H9 (cell line): ENCODE results near the gene MARS1. TPM values are rescaled to one million over a fixed set of nuclear protein-coding genes. Genes with fewer than 3 reads are reported as not detected.

Source experiments
- DNase-seq: peaks from one replicate; pipeline ENCODE4 v3.0.0-alpha.2; 2017
- H2AFZ ChIP-seq: one replicate; pipeline ENCODE4 v1.6.1; 2013; ENCODE audit warnings: mild to moderate bottlenecking, low read length, control low read depth, moderate library complexity
- H2AK5ac ChIP-seq: 2 replicates; pipeline ENCODE4 v1.6.1; 2013; ENCODE audit warnings: low read length, control low read depth, mixed read lengths; ENCODE audit not compliant: insufficient read length
- H2BK120ac ChIP-seq: one replicate; pipeline ENCODE4 v1.6.1; 2013; ENCODE audit warnings: low read depth, mild to moderate bottlenecking, low read length, control low read depth, inconsistent platforms; ENCODE audit not compliant: poor library complexity, severe bottlenecking
- H2BK12ac ChIP-seq: 2 replicates; pipeline ENCODE4 v1.6.1; 2013; ENCODE audit warnings: low read length, control low read depth, mixed read lengths, low read depth; ENCODE audit not compliant: insufficient read length
- H2BK15ac ChIP-seq: 2 replicates; pipeline ENCODE4 v1.6.1; 2013; ENCODE audit warnings: low read depth, low read length, control low read depth
- H2BK20ac ChIP-seq: one replicate; pipeline ENCODE4 v1.6.1; 2013; ENCODE audit warnings: low read depth, mild to moderate bottlenecking, low read length, control low read depth, inconsistent platforms; ENCODE audit not compliant: poor library complexity, severe bottlenecking
- H2BK5ac ChIP-seq: 2 replicates; pipeline ENCODE4 v1.6.1; 2013; ENCODE audit warnings: low read length, control low read depth, mixed read lengths; ENCODE audit not compliant: insufficient read length
- H3K14ac ChIP-seq: 2 replicates; pipeline ENCODE4 v1.6.1; 2013; ENCODE audit warnings: low read length, control low read depth; ENCODE audit not compliant: insufficient read depth
- H3K18ac ChIP-seq: 2 replicates; pipeline ENCODE4 v1.6.1; 2013; ENCODE audit warnings: low read depth, mild to moderate bottlenecking, mixed read lengths, low read length, control low read depth; ENCODE audit not compliant: insufficient read length
- H3K23ac ChIP-seq: 2 replicates; pipeline ENCODE4 v1.6.1; 2013; ENCODE audit warnings: low read length, control low read depth, mixed read lengths, low read depth; ENCODE audit not compliant: insufficient read length
- H3K23me2 ChIP-seq: 2 replicates; pipeline ENCODE4 v1.6.1; 2013; ENCODE audit warnings: low read depth, mild to moderate bottlenecking, mixed read lengths, low read length, control low read depth; ENCODE audit not compliant: insufficient read length, poor library complexity, severe bottlenecking
- H3K27ac ChIP-seq: 2 replicates; pipeline ENCODE4 v1.5.1; 2013; ENCODE audit warnings: low read length, control low read depth, mixed read lengths, low read depth; ENCODE audit not compliant: insufficient read length
- H3K27me3 ChIP-seq: 2 replicates; pipeline ENCODE4 v1.6.1; 2013; ENCODE audit warnings: low read length, control low read depth, inconsistent platforms; ENCODE audit not compliant: insufficient read depth
- H3K4ac ChIP-seq: 2 replicates; pipeline ENCODE4 v1.6.1; 2013; ENCODE audit warnings: low read depth, mild to moderate bottlenecking, control low read depth, inconsistent platforms, low read length, moderate library complexity
- H3K4me1 ChIP-seq: 2 replicates; pipeline ENCODE4 v1.6.1; 2013; ENCODE audit warnings: low read length, control low read depth, inconsistent platforms; ENCODE audit not compliant: insufficient read depth
- H3K4me2 ChIP-seq: 2 replicates; pipeline ENCODE4 v1.6.1; 2013; ENCODE audit warnings: low read length, control low read depth, mixed read lengths; ENCODE audit not compliant: insufficient read length, insufficient read depth
- H3K56ac ChIP-seq: 2 replicates; pipeline ENCODE4 v1.6.1; 2013; ENCODE audit warnings: low read depth, mild to moderate bottlenecking, mixed read lengths, low read length, control low read depth; ENCODE audit not compliant: insufficient read length
- H3K79me1 ChIP-seq: 2 replicates; pipeline ENCODE4 v1.6.1; 2013; ENCODE audit warnings: low read depth, mild to moderate bottlenecking, moderate library complexity, low read length, control low read depth, inconsistent platforms; ENCODE audit not compliant: insufficient read depth, poor library complexity, severe bottlenecking
- H3K79me2 ChIP-seq: 2 replicates; pipeline ENCODE4 v1.6.1; 2013; ENCODE audit warnings: low read length, control low read depth, inconsistent platforms; ENCODE audit not compliant: insufficient read depth
- H3K9ac ChIP-seq: 2 replicates; pipeline ENCODE4 v1.6.1; 2013; ENCODE audit warnings: low read length, control low read depth, mixed read lengths; ENCODE audit not compliant: insufficient read length; ENCODE audit errors: extremely low read depth
- H3K9me3 ChIP-seq: one replicate; pipeline ENCODE4 v1.6.1; 2013; ENCODE audit warnings: low read depth, low read length, inconsistent platforms; ENCODE audit not compliant: control insufficient read depth
- H3T11ph ChIP-seq: one replicate; pipeline ENCODE4 v1.6.1; 2013; ENCODE audit warnings: mild to moderate bottlenecking, low read length, control low read depth, inconsistent platforms
- H4K20me1 ChIP-seq: one replicate; pipeline ENCODE4 v1.6.1; 2013; ENCODE audit not compliant: control insufficient read depth, insufficient read length, insufficient read depth
- H4K5ac ChIP-seq: 2 replicates; pipeline ENCODE4 v1.6.1; 2013; ENCODE audit warnings: low read depth, mild to moderate bottlenecking, mixed read lengths, low read length, control low read depth; ENCODE audit not compliant: insufficient read length
- H4K8ac ChIP-seq: replicated peaks from 2 replicates; pipeline ENCODE4 v1.6.1; 2013; ENCODE audit warnings: low read length, control low read depth, mixed read lengths, low read depth; ENCODE audit not compliant: insufficient read length
- H4K91ac ChIP-seq: 2 replicates; pipeline ENCODE4 v1.6.1; 2013; ENCODE audit warnings: low read depth, mild to moderate bottlenecking, moderate library complexity, mixed read lengths, low read length, control low read depth; ENCODE audit not compliant: insufficient read length
- H3K27ac Mint-ChIP-seq, 3 experiments: 2 replicates in 2 of 3; 3 replicates in 1 of 3; pipeline ENCODE4 v1.8.0; 2020 to 2021; ENCODE audit warnings: mixed read lengths in 3 of 3, mild to moderate bottlenecking in 1 of 3, moderate library complexity in 1 of 3
- H3K27me3 Mint-ChIP-seq: 2 replicates; pipeline ENCODE4 v1.8.0; 2021; ENCODE audit warnings: low read depth, mild to moderate bottlenecking, moderate library complexity, mixed read lengths
- H3K36me3 Mint-ChIP-seq, 3 experiments: 2 replicates in 2 of 3; 3 replicates in 1 of 3; pipeline ENCODE4 v1.8.0; 2020 to 2021; ENCODE audit warnings: low read depth in 3 of 3, mixed read lengths in 3 of 3; ENCODE audit not compliant: insufficient read depth in 1 of 3
- H3K4me1 Mint-ChIP-seq, 2 experiments: 2 replicates each; pipeline ENCODE4 v1.8.0; 2020; ENCODE audit warnings: mixed read lengths in 2 of 2
- H3K4me3 Mint-ChIP-seq, 2 experiments: 2 replicates in 1 of 2; 3 replicates in 1 of 2; pipeline ENCODE4 v1.8.0; 2020 to 2021; ENCODE audit warnings: mild to moderate bottlenecking in 2 of 2, mixed read lengths in 2 of 2, moderate library complexity in 1 of 2
- H3K9me3 Mint-ChIP-seq, 2 experiments: 2 replicates in 1 of 2; 3 replicates in 1 of 2; pipeline ENCODE4 v1.8.0; 2020; ENCODE audit warnings: mild to moderate bottlenecking in 2 of 2, mixed read lengths in 2 of 2, moderate library complexity in 1 of 2
- CTCF ChIP-seq: fragments of 200-600 bp; sonication (generic); conservative IDR thresholded peaks from 3 replicates; pipeline ENCODE4 v1.8.0; 2021; ENCODE audit warnings: antibody characterized with exemption, mild to moderate bottlenecking
- WGBS: extraction: QIAGEN DNeasy Blood & Tissue Kit; methylation state at CpG from one replicate; pipeline ENCODE4 v1.1.7; 2013; ENCODE audit warnings: missing lambda C conversion rate, low lambda C conversion rate, mixed read lengths; ENCODE audit not compliant: insufficient read length; ENCODE audit errors: extremely low coverage; 5-methylcytosine and 5-hydroxymethylcytosine counted together
- total RNA-seq: library from RNA; stranded (reverse); gene quantifications from 2 replicates; pipeline ENCODE4 v1.2.1, GENCODE V29; 2021

The MARS1 gene
- total RNA-seq, 1 experiment from 2014 or later = 368 TPM

DNA sequence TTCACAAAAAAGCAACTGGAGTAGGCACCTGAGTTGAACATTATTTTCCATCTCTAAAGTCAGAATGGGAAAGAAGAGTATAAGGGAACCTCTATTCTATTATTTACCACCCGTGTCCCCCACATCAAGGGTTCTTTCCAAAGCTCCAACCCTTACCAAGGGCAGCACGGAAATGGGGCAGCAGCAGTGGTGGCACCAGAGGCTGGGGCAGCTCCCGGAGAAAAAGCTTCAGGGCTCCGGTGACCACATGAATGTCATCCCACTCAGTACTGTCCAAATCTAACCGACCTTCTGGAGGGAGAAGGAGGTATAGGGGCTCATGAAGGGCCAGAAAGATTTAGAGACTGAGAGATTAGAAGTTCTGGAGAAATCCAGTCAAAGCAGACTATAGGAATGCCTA lies 14.0 kb upstream of the MARS1 start:
- Histone ChIP-seq H3K79me2 (no peaks in the 10 kb centered on the region), H4K5ac (no peak overlapping the region), H3K23ac (no peak overlapping the region), H3K14ac (no peak overlapping the region), H3K79me1 (no peaks in the 10 kb centered on the region), H3K27ac (no peak overlapping the region), H3K27me3 (peaks cover 37% of the 10 kb centered on the region), H4K20me1 (peaks cover 3% of the 10 kb centered on the region), H2AK5ac (no peak overlapping the region), H3K9ac (no peak overlapping the region), H2BK15ac (no peak overlapping the region), H3K18ac (no peak overlapping the region), H2AFZ (no peak overlapping the region), H3K23me2 (peaks cover 15% of the 10 kb centered on the region), H2BK5ac (no peak overlapping the region), H3T11ph (no peak overlapping the region), H3K56ac (no peak overlapping the region), H4K91ac (no peak overlapping the region), H2BK20ac (no peak overlapping the region), H3K4ac (no peak overlapping the region), H2BK12ac (no peak overlapping the region), H3K9me3 (no peaks in the 10 kb centered on the region), H3K4me1 (no peaks in the 10 kb centered on the region; the same call in 1 of the 2 replicates), H2BK120ac (no peak overlapping the region), H4K8ac (no peak overlapping the region), H3K4me2 (no peak overlapping the region)
- peaks cover 21 to 22% of the 10 kb centered on the region in 2 experiments for H3K4me1 Mint-ChIP-seq
- no peak for TF ChIP-seq CTCF
- H3K4me3 Mint-ChIP-seq = peak overlapping the region in 1 of 2 experiments; percentile 80; a peak in 1 of 5 replicates
- no CpG with 5 or more reads among the region's 5 CpGs for WGBS
- H3K36me3 Mint-ChIP-seq = peaks cover 0 to 4% (median 4%) of the 10 kb centered on the region in 3 experiments; a peak in 2 of 7 replicates
- no peak overlapping the region for H3K27ac Mint-ChIP-seq
- peaks cover 77% of the 10 kb centered on the region for H3K27me3 Mint-ChIP-seq
- no peaks in the 10 kb centered on the region for H3K9me3 Mint-ChIP-seq
- no peak for DNase-seq
